GM19438 (cell line): ENCODE measurements around the gene CPA1.

ENCODE experiments used
- ATAC-seq: cut with Tn5 transposase; IDR thresholded peaks from one replicate; pipeline ENCODE4 v1.9.1; 2021; ENCODE audit warnings: low read depth; ENCODE audit not compliant: unreplicated experiment

CPA1 gene

GRCh38 chr7:130353196-130353595, 27.1 kb upstream of the CPA1 start:
- ATAC-seq = no peak

DNA sequence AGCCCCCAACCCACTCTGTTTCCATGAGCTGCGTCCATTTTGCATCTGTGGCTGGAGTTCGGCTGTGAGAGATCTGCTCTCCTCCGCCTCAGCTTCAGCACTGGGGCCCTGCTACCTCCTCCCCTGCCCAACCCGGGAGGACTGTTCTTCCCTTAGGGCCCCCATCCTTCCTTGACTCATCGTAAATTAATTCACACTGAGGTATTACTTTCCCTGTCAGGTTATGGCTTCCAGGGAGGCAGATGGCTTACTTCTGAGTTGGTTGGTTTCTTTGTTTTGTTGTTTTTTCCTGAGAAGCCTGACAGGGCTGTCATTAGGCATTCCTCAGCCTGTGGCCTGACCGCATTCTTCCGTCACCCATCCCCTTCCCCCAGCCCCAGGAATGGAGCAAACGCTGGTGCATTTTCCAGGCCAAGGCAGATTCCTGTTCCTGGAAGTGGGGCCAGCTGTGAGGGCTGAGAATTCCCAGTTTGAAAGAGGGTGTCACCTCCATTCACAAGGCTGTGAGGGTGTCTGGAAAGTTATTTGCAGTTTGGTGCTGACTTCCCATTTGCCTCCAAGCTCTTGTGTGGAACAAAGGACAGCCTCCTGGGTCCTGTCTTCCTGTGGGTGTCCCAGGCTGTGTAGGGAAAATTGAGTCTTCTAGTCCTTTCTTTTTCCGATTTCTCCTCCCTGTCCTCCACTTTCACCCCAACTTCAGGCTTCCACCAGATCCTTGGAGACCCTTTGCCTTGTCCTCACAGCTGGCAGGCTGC, 24.0 kb upstream of the CPA1 start:
- no peak for ATAC-seq

- ATAC-seq = no peak
Measured at GRCh38 chr7:130356876-130357611, 23.2 kb upstream of the CPA1 start.

DNA sequence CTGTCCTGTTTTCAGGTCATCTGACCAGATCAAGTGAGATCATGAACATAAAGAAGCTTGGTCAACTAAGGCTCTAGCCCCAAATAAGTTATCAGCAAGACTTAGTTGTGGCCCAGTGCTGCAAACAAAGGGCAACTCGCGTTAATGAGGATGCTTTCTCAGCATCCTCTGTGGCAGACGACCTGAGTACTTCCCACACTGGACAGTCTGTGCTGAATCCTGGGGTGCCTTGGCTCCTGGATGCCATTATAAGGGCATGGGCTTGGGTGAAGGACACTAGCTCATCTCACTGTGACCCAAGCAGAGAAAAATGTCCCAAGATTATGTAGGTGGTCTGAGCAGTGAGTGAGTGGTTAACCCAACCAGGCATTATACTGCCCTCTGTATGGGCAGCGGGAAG, 21.8 kb upstream of the CPA1 start:
- no peak for ATAC-seq

DNA sequence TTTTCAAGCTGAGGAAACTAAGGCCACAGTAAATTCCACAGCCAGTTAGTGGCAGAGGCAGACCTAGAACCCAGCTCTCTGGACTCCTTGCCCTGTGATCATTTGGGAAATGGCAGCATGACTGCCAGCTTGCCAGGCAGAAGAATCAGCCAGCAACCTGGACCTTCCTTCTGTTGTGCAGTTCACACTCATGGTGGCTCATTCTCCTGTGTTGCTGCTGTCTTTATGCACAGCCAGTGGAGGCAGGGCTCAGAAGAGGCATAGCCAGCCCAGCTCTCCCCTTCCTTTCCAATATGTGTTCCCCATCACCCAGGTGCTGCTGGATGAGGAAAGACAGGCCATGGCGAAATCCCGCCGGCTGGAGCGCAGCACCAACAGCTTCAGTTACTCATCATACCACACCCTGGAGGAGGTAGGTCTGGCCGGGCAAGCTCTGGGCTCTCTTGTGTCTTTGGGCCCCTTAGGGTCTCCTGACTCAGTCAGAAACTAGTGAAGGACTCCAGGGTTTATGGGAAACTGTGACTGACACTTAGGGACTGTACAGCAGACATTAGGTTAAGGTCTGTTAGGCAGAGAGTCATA, 20.9 kb upstream of the CPA1 start:
- no peak for ATAC-seq

- no peak for ATAC-seq
Measured at GRCh38 chr7:130360518-130360917, 19.8 kb upstream of the CPA1 start.

DNA sequence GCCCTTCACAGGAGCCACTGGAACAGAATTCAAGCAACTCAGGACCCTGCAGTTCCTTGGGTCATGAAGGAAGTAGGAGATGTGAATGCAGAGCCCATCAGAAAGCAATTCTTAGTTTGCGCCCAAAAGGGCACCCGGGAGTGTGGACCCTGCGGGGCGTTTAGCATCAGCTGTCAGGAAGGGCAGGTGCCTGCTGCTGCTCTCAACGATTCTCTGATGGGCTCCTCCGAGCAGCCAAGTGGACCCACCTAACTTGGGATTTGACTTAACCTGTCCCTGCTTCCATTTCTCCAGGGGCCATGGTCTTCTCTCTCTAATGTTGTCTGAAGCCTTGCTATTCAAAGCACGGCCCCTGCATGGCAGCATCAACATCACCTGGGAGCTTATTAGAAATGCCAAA, 18.6 kb upstream of the CPA1 start:
- ATAC-seq = no peak

GRCh38 chr7:130362251-130362816, 18.0 kb upstream of the CPA1 start:
- no peak for ATAC-seq

GRCh38 chr7:130363026-130363847, 17.1 kb upstream of the CPA1 start:
- no peak for ATAC-seq

DNA sequence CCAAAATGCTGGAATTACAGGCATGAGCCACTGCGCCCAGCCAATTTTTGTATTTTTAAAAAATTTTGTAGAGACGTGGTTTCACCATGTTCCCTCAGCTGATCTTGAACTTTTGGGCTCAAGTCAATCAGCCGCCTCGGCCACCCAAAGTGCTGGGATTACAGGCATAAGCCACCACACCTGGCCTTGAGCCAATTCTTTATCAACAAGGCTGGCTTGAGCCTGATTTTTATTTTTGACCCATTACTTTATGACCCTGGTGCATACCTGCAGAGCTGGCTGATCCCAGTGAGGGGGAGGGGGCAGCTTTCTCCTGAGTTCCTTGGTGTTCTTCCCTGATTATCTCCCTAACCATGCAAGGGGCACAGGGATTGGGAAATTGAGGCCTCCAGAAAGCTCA, 15.8 kb upstream of the CPA1 start:
- ATAC-seq = no peak

DNA sequence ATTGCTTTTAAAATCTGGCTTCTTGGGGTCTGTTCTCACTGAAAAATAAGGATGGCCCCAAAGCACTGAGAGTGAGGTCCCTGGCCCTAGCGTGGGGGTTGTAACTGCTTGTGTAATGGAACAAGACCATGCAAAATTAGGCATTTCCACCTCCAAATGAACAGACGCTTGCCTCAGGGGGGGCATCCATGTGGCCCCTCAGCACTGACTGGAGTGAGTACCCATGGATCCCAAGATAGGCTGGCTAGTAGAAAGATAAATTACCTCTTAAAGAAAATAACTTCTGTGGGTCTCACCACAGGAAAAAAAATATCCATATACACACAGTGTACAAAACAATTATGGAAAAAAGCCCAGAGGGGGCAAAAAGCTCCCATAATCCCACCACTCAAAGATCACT, 15.2 kb upstream of the CPA1 start:
- ATAC-seq = no peak

DNA sequence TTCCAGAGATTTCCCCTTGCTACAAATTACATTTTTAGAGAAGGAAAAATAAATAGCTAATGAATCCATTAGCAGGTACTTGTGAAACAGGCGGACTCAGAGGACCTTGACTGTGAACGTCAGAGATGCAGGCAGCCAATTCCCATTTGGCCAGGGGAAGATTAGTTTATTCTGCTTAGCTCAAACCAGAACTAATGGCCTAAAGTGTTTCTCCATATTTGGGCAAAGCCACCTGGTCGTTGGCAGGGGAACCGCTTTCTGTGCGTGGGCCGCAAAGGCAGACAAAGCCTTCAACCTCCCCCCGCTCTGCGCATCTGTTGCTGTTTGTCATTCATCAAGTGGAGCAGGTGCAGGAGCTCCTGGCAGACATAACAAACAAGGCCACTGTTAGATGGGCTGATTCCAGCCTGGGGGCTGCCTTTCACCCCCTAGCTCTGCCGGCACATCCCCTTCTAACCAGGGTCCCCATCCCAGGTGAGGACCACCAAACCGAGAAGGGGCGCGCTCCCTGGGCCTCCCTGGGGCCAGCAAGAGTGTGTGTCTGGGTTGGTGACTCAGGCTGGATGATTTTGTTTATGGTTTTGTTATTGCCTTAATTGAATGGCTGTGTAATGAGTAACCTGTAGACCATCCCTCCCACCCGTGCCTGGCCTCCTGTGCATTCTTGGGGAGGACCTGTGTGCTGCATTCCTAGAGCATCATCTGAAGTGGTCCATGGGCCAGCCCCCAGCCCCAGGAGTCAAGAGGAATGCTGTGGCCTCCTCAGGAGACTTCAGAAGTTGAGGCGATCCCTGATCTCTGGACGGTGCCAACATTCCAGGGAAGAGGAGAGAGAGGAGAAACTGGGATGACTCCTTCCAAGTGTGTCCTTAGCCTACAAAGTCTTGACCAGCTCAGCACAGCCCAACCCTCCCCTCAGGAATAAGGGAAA, 14.5 kb upstream of the CPA1 start:
- no peak for ATAC-seq

DNA sequence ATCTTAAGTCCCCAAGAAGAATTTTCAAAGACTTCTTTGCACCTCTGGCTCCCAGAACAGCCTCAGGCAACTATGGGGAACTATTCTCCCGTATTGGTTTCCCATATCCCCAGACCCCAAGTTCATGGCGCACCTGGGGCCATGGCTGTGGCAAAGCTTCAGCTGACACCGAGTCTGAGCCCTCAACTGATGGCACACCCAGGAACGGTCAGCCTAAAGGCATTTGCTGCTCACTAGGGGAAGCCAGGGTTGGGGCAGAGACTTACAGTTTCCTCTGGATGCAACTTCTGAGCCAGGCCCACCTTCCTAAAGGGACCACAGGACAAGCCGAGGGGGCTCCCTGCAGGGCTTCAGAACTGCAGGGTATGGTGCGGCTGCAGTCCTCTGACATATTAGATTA, 13.7 kb upstream of the CPA1 start:
- ATAC-seq = no peak

DNA sequence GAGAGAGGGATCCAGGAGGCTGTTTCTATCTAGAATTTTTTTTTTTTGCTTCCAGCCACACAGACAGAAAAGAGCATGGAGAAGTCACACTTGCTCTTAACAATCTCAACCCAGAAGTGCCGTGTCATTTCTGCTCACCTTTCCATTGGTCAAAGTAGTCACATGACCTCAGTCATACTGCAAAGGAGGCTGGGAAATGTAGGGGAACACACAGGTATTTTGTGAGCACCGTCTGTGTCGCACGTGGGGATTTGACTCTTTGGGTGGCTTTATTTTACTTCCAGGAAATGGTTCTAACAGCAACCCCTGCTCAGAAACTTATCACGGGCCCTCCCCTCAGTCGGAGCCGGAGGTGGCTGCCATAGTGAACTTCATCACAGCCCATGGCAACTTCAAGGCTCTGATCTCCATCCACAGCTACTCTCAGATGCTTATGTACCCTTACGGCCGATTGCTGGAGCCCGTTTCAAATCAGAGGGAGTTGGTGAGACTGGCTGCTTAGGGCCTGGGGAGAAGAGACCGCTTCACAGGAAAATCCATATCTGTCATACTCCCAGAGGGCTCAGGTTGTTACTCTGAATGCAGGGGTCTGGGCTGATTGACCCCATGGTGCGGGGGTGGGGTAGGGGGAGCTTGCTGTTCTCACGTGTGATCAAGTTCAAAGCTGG, 13.1 kb upstream of the CPA1 start:
- no peak for ATAC-seq

- ATAC-seq = no peak
Measured at GRCh38 chr7:130367836-130368746, 12.2 kb upstream of the CPA1 start.

DNA sequence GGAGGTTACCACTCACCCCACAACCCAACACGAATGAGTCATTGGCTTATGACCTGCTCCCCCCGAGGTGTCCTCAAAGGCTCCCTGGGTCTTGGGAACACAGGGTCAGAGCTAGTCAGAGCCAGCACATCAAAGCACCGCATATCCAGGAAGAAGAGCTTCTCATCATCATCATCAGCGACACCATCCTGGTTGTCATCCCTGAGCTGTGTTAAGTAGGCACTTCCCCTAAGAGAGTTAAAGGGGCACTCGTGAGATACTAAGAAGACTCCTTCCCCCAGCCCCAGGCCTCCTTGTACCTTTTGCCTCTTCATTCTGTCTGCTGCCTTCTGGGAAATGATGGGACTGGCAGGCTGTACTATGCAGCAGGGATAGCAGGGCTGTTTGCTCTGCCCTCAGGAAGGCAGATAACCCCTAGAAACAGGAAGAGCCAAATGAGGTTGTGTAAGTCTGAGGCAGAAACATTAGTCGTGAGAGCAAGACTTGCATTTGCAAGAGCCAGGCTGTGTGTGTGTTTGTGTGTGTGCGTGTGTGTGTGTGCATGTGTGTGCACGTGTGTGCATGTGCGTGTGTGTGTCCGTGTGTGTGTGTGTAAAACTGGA, 11.1 kb upstream of the CPA1 start:
- ATAC-seq = no peak

DNA sequence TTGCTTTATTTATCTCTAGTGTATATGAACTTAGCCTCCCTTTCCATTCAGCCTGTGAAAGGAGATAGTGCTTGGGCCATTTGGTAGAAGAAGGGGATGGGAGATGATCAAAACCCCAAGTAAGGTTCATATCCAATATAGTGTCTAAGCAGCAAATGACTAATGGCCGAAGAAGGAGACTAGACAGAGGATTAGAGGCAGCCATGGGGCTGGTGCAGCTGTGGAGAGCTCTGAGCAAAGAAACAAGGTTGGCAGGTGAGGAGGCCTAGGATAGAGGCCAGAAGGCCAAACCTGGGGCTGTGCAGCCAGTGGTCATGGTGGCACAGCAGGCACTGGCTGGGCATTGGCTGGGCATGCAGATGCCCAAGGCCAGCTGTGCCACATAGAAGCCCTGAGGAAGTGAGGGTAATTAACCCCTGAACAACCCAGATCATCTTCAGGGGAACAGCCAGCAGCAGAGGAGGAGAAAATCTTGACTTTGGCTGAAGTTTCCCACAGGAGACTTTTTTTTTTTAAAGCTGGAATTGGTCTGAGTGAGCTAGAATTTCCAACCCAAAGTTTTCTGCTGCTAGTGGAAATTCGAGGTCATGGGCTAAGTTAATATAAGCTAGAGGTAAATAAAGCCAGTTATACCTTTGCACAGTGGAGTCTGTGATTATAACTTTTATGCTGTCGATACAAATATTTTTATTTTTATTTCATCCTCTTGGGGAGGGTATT, 10.3 kb upstream of the CPA1 start:
- ATAC-seq = no peak
